Panc1 (cell line): Measurements from ENCODE around the gene TBC1D9B.

ENCODE experiments used
- CTCF ChIP-seq: fragments of 450-650 bp; IDR thresholded peaks from 2 replicates; pipeline ENCODE4 v1.5.1; 2017; ENCODE audit warnings: mild to moderate bottlenecking
- POLR2AphosphoS5 ChIP-seq: IDR thresholded peaks from 2 replicates; pipeline ENCODE4 v1.6.1; 2012; ENCODE audit warnings: mild to moderate bottlenecking, low read depth, low read length, moderate library complexity

- no peak for TF ChIP-seq CTCF
- no peak for TF ChIP-seq POLR2AphosphoS5
These were observed 37.9 kb downstream of the TBC1D9B start for GRCh38 chr5:179869641-179870402.
